HepG2 (cell line): ENCODE measurements around the gene MYLK. TPM values are rescaled to one million over a fixed set of nuclear protein-coding genes. Genes with fewer than 3 reads are reported as not detected.

Experiments used
- CBX2 ChIP-seq, 2 experiments: fragments of 200-600 bp in 1 of 2; sonication (generic); formaldehyde crosslinking in 1 of 2; IDR thresholded peaks; 2 replicates each; pipeline versions ENCODE4 v1.7.0 to v1.8.1; 2018 to 2022; ENCODE audit warnings: low read depth in 2 of 2, low read length in 1 of 2, mild to moderate bottlenecking in 1 of 2, missing genetic modification reagents in 1 of 2
- DPF2 ChIP-seq: sonication (generic); formaldehyde crosslinking; IDR thresholded peaks from 2 replicates; pipeline ENCODE4 v1.4.0; 2020; ENCODE audit warnings: mild to moderate bottlenecking, low read depth, missing genetic modification reagents, borderline replicate concordance
- ISL2 ChIP-seq: sonication (generic); formaldehyde crosslinking; IDR thresholded peaks from 2 replicates; pipeline ENCODE4 v1.5.0; 2020; ENCODE audit warnings: missing genetic modification reagents
- PAF1 ChIP-seq: IDR thresholded peaks from 2 replicates; pipeline ENCODE4 v1.6.1; 2016; ENCODE audit warnings: missing genetic modification reagents, missing compliant biosample characterization
- SCMH1 ChIP-seq: sonication (generic); formaldehyde crosslinking; IDR thresholded peaks from 2 replicates; pipeline ENCODE4 v1.9.0; 2021; ENCODE audit warnings: missing genetic modification reagents, mild to moderate bottlenecking, borderline replicate concordance
- SOX6 ChIP-seq, 2 experiments: fragments of 450-650 bp in 1 of 2; sonication (generic) in 1 of 2; formaldehyde crosslinking in 1 of 2; IDR thresholded peaks; 2 replicates each; pipeline versions ENCODE4 v1.4.0 to v1.6.1; 2017 to 2020; ENCODE audit warnings: antibody characterized with exemption in 1 of 2, mild to moderate bottlenecking in 1 of 2, missing genetic modification reagents in 1 of 2
- SP140L ChIP-seq: sonication (generic); formaldehyde crosslinking; IDR thresholded peaks from 2 replicates; pipeline ENCODE4 v1.4.0; 2020; ENCODE audit warnings: missing genetic modification reagents, borderline replicate concordance
- STAT5B ChIP-seq: sonication (generic); formaldehyde crosslinking; IDR thresholded peaks from 2 replicates; pipeline ENCODE4 v1.4.0; 2020; ENCODE audit warnings: missing genetic modification reagents
- ZNF431 ChIP-seq: sonication (generic); formaldehyde crosslinking; IDR thresholded peaks from 2 replicates; pipeline ENCODE4 v1.9.0; 2022; ENCODE audit warnings: missing genetic modification reagents, low read depth, mild to moderate bottlenecking, borderline replicate concordance
- ZNF432 ChIP-seq: sonication (generic); formaldehyde crosslinking; IDR thresholded peaks from 2 replicates; pipeline ENCODE4 v1.5.0; 2020; ENCODE audit warnings: missing genetic modification reagents, mild to moderate bottlenecking, borderline replicate concordance
- ZNF451 ChIP-seq: sonication (generic); formaldehyde crosslinking; IDR thresholded peaks from 2 replicates; pipeline ENCODE4 v1.5.0; 2020; ENCODE audit warnings: mild to moderate bottlenecking, missing genetic modification reagents
- ZNF605 ChIP-seq: sonication (generic); formaldehyde crosslinking; IDR thresholded peaks from 2 replicates; pipeline ENCODE4 v1.8.0; 2022; ENCODE audit warnings: mild to moderate bottlenecking, missing genetic modification reagents
- ZNF879 ChIP-seq: sonication (generic); formaldehyde crosslinking; IDR thresholded peaks from 2 replicates; pipeline ENCODE4 v1.8.1; 2023; ENCODE audit warnings: missing genetic modification reagents
- polyA plus RNA-seq, 8 experiments: library from polyadenylated mRNA; depleted of rRNA in 3 of 8; stranded (reverse) in 7 of 8; unstranded in 1 of 8; fragments of >200 nt; fragmentation: Illumina TruSeq in 4 of 8; extraction: Trizol in 4 of 8; gene quantifications; 2 replicates each; pipeline versions ENCODE4 v1.2.1 to v1.2.3, GENCODE V29; 2011 to 2016; ENCODE audit warnings: low read depth in 4 of 8, missing spikeins in 1 of 8, mixed read lengths in 1 of 8; ENCODE audit not compliant: insufficient read depth in 1 of 8
- total RNA-seq, 5 experiments: library from RNA; depleted of rRNA; stranded (reverse); fragments of >200 nt; fragmentation: Illumina TruSeq; extraction: Trizol; gene quantifications; 2 replicates each; pipeline ENCODE4 v1.2.3, GENCODE V29; 2016; ENCODE audit warnings: low read depth in 1 of 5
- TF ChIP-seq, protein P1 (sequence below): sonication (generic); formaldehyde crosslinking; IDR thresholded peaks from 2 replicates; pipeline ENCODE4 v1.5.0; 2020; ENCODE audit warnings: missing genetic modification reagents
- TF ChIP-seq, protein P2 (sequence below): sonication (generic); formaldehyde crosslinking; conservative IDR thresholded peaks from 2 replicates; pipeline ENCODE4 v1.4.0; 2020; ENCODE audit warnings: mild to moderate bottlenecking, missing genetic modification reagents, moderate library complexity
- TF ChIP-seq, protein P3 (sequence below): sonication (generic); formaldehyde crosslinking; IDR thresholded peaks from 2 replicates; pipeline ENCODE4 v1.4.0; 2020; ENCODE audit warnings: missing genetic modification reagents, borderline replicate concordance
- TF ChIP-seq, protein P4 (sequence below): sonication (generic); formaldehyde crosslinking; IDR thresholded peaks from 2 replicates; pipeline ENCODE4 v1.4.0; 2020; ENCODE audit warnings: missing genetic modification reagents
- TF ChIP-seq, protein P5 (sequence below): sonication (generic); formaldehyde crosslinking; IDR thresholded peaks from 2 replicates; pipeline ENCODE4 v1.5.0; 2020; ENCODE audit warnings: missing genetic modification reagents

The MYLK gene
- total and polyA plus RNA-seq, 2 of the 13 experiments (the other 11 are each of a cell fraction or from before 2014, with no cell fraction given) = 10.6 to 34.9 TPM

DNA sequence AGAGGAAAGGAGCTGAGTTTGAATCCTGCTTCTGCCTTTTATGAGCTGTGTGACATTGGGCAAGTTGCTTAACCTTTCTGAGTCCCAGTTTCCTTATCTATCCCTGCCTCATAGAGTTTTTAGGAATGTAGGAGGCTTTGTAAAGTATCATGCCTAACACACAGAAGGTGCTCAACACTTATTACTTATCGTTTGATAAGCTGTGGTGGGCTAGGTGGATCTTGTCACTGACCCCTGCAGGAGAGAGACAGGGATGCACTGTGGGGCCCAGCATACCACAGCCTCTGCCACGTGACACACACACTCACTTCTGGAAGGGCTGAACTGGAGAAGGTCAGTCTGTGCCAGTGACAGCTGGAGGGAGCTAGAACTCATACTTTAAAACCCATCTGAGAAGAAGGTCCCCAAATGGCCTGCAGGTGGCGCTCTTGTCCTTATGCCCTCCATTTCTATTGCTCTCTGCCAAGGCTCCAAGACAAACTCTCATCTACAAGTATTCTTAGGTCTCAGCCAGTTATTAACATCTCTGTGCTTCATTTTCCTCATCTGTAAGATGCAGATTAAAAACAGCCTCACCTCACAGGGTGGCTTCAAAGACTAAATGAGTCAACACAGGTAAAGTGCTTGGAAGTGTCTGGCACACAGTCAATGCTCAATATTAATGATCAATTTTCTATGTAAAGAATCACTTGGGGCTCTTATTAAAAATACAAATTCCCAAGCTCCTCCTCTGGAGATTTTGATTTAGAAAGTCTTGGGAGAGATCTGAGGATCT lies 241.8 kb downstream of the MYLK start (continued):
- TF ChIP-seq, protein P1, sequence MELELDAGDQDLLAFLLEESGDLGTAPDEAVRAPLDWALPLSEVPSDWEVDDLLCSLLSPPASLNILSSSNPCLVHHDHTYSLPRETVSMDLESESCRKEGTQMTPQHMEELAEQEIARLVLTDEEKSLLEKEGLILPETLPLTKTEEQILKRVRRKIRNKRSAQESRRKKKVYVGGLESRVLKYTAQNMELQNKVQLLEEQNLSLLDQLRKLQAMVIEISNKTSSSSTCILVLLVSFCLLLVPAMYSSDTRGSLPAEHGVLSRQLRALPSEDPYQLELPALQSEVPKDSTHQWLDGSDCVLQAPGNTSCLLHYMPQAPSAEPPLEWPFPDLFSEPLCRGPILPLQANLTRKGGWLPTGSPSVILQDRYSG (CRISPR knock-in tag) = no peak
- no peak for TF ChIP-seq SOX6 (IDR thresholded peaks at IDR 0.05)
- TF ChIP-seq SOX6 (CRISPR knock-in tag; IDR thresholded peaks at IDR 0.05) = no peak
- TF ChIP-seq ZNF451 = no peak
- no peak for TF ChIP-seq ZNF432 (CRISPR knock-in tag)
- TF ChIP-seq PAF1 (CRISPR knock-in tag) = no peak
- no peak for TF ChIP-seq SP140L (CRISPR knock-in tag)
- no peak for TF ChIP-seq ZNF605 (CRISPR knock-in tag)
- TF ChIP-seq SCMH1 = no peak
- TF ChIP-seq ISL2 (CRISPR knock-in tag) = no peak
- TF ChIP-seq CBX2 (IDR thresholded peaks at IDR 0.05; ENCODE audit: low read depth, low read length) = no peak
- TF ChIP-seq CBX2 (CRISPR knock-in tag; IDR thresholded peaks at IDR 0.05; ENCODE audit: low read depth) = no peak
- TF ChIP-seq, protein P2, sequence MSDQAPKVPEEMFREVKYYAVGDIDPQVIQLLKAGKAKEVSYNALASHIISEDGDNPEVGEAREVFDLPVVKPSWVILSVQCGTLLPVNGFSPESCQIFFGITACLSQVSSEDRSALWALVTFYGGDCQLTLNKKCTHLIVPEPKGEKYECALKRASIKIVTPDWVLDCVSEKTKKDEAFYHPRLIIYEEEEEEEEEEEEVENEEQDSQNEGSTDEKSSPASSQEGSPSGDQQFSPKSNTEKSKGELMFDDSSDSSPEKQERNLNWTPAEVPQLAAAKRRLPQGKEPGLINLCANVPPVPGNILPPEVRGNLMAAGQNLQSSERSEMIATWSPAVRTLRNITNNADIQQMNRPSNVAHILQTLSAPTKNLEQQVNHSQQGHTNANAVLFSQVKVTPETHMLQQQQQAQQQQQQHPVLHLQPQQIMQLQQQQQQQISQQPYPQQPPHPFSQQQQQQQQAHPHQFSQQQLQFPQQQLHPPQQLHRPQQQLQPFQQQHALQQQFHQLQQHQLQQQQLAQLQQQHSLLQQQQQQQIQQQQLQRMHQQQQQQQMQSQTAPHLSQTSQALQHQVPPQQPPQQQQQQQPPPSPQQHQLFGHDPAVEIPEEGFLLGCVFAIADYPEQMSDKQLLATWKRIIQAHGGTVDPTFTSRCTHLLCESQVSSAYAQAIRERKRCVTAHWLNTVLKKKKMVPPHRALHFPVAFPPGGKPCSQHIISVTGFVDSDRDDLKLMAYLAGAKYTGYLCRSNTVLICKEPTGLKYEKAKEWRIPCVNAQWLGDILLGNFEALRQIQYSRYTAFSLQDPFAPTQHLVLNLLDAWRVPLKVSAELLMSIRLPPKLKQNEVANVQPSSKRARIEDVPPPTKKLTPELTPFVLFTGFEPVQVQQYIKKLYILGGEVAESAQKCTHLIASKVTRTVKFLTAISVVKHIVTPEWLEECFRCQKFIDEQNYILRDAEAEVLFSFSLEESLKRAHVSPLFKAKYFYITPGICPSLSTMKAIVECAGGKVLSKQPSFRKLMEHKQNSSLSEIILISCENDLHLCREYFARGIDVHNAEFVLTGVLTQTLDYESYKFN (CRISPR knock-in tag) = 0 out of 2 replicates have a peak, but pooled peaks have one; percentile 41
- TF ChIP-seq, protein P3, sequence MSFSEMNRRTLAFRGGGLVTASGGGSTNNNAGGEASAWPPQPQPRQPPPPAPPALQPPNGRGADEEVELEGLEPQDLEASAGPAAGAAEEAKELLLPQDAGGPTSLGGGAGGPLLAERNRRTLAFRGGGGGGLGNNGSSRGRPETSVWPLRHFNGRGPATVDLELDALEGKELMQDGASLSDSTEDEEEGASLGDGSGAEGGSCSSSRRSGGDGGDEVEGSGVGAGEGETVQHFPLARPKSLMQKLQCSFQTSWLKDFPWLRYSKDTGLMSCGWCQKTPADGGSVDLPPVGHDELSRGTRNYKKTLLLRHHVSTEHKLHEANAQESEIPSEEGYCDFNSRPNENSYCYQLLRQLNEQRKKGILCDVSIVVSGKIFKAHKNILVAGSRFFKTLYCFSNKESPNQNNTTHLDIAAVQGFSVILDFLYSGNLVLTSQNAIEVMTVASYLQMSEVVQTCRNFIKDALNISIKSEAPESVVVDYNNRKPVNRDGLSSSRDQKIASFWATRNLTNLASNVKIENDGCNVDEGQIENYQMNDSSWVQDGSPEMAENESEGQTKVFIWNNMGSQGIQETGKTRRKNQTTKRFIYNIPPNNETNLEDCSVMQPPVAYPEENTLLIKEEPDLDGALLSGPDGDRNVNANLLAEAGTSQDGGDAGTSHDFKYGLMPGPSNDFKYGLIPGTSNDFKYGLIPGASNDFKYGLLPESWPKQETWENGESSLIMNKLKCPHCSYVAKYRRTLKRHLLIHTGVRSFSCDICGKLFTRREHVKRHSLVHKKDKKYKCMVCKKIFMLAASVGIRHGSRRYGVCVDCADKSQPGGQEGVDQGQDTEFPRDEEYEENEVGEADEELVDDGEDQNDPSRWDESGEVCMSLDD (CRISPR knock-in tag) = no peak
- no peak for TF ChIP-seq ZNF431
- TF ChIP-seq, protein P4, sequence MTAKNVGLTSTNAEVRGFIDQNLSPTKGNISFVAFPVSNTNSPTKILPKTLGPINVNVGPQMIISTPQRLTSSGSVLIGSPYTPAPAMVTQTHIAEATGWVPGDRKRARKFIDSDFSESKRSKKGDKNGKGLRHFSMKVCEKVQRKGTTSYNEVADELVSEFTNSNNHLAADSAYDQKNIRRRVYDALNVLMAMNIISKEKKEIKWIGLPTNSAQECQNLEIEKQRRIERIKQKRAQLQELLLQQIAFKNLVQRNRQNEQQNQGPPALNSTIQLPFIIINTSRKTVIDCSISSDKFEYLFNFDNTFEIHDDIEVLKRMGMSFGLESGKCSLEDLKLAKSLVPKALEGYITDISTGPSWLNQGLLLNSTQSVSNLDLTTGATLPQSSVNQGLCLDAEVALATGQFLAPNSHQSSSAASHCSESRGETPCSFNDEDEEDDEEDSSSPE (CRISPR knock-in tag) = no peak
- TF ChIP-seq DPF2 (CRISPR knock-in tag) = no peak
- TF ChIP-seq, protein P5, sequence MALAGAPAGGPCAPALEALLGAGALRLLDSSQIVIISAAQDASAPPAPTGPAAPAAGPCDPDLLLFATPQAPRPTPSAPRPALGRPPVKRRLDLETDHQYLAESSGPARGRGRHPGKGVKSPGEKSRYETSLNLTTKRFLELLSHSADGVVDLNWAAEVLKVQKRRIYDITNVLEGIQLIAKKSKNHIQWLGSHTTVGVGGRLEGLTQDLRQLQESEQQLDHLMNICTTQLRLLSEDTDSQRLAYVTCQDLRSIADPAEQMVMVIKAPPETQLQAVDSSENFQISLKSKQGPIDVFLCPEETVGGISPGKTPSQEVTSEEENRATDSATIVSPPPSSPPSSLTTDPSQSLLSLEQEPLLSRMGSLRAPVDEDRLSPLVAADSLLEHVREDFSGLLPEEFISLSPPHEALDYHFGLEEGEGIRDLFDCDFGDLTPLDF (CRISPR knock-in tag) = no peak
- TF ChIP-seq ZNF879 (CRISPR knock-in tag) = no peak
- no peak for TF ChIP-seq STAT5B (CRISPR knock-in tag)
